GM18909 (cell line): Measurements from ENCODE around the gene ZEB2.

Experiments used
- ATAC-seq: cut with Tn5 transposase; IDR thresholded peaks from one replicate; pipeline ENCODE4 v1.9.1; 2021; ENCODE audit warnings: mild to moderate bottlenecking; ENCODE audit not compliant: unreplicated experiment, poor library complexity

The ZEB2 gene

GRCh38 chr2:144402251-144402650 lies 117.7 kb downstream of the ZEB2 start:
- ATAC-seq: no peak

- ATAC-seq: no peak
Measured at GRCh38 chr2:144401036-144401435, 118.9 kb downstream of the ZEB2 start.

- no peak for ATAC-seq
Measured at GRCh38 chr2:144396318-144396717, 123.6 kb downstream of the ZEB2 start.

GRCh38 chr2:144390424-144391020 lies 129.4 kb downstream of the ZEB2 start:
- ATAC-seq: no peak

- no peak for ATAC-seq
Measured at GRCh38 chr2:144389930-144390311, 130.0 kb downstream of the ZEB2 start.

GRCh38 chr2:144389151-144389929 lies 130.6 kb downstream of the ZEB2 start:
- no peak for ATAC-seq

- ATAC-seq: no peak
Measured at GRCh38 chr2:144385381-144385780, 134.5 kb downstream of the ZEB2 start.

- no peak for ATAC-seq
Measured at GRCh38 chr2:144383571-144384100, 136.3 kb downstream of the ZEB2 start.

GRCh38 chr2:144382849-144383248 lies 137.1 kb downstream of the ZEB2 start:
- ATAC-seq: peak; percentile 100

- ATAC-seq: no peak
Measured at GRCh38 chr2:144381716-144382115, 138.2 kb downstream of the ZEB2 start.

- no peak for ATAC-seq
Measured at GRCh38 chr2:144379851-144380311, 140.0 kb downstream of the ZEB2 start.

GRCh38 chr2:144378551-144378950 lies 141.4 kb downstream of the ZEB2 start:
- ATAC-seq: no peak

GRCh38 chr2:144377914-144378313 lies 142.0 kb downstream of the ZEB2 start:
- no peak for ATAC-seq

- ATAC-seq: no peak
Measured at GRCh38 chr2:144376926-144377325, 143.0 kb downstream of the ZEB2 start.

- ATAC-seq: no peak
Measured at GRCh38 chr2:144376460-144376859, 143.5 kb downstream of the ZEB2 start.

- ATAC-seq: peak; percentile 66
Measured at GRCh38 chr2:144374163-144374661, 145.7 kb downstream of the ZEB2 start.

GRCh38 chr2:144372410-144373080 lies 147.4 kb downstream of the ZEB2 start:
- no peak for ATAC-seq

GRCh38 chr2:144370937-144371584 lies 148.9 kb downstream of the ZEB2 start:
- no peak for ATAC-seq

- no peak for ATAC-seq
Measured at GRCh38 chr2:144369416-144369815, 150.5 kb downstream of the ZEB2 start.

- no peak for ATAC-seq
Measured at GRCh38 chr2:144366825-144367429, 153.0 kb downstream of the ZEB2 start.
